Measurements from ENCODE around the gene HS6ST2.

HS6ST2 gene

DNA sequence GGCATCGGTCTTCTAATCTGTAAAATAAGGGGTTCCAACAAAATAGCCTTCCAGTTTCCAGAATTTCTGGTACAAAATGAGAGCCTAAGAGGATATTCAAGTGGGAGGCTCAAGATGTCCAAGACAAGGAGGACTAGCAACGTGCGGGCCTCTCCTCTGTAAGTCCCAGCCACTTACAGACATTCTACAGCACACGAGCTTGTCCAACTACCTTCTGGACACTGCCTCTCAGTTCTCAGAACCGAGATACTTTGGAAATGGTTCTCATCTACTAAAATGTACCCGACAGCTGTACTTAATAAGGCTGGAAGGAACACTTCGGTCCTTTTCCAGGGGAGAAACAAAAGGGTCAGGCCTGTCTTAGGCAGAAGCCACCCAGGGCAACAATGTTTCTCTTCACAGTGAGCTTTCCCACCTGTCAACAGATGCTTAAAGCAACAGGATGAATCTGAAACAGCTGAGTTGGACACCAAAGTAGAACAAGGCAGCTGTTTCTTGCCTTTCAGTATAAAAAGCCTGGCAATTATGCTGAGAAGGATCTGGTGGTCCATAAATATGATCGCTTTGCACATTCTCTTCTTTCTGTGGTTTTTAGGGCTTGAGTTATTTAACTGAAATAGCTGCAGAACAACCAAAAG, 127.0 kb downstream of the HS6ST2 start:
- Histone ChIP-seq H3K4me3 (ENCODE audit: low read length) (no peak overlapping the region), H3K4me1 (ENCODE audit: control insufficient read depth, insufficient read depth, low read length) (no peaks in the 10 kb centered on the region), H3K9ac (ENCODE audit: low read length) (no peak overlapping the region), H3K27me3 (ENCODE audit: control insufficient read depth, insufficient read depth, low read length) (no peaks in the 10 kb centered on the region), H3K36me3 (ENCODE audit: control insufficient read depth, insufficient read depth, low read length) (no peaks in the 10 kb centered on the region), H3K27ac (ENCODE audit: low read depth, low read length) (no peak overlapping the region)

GRCh38 chrX:132822634-132823012, 135.8 kb downstream of the HS6ST2 start:
- Histone ChIP-seq H3K4me1 (ENCODE audit: control insufficient read depth, insufficient read depth, low read length) (no peaks in the 10 kb centered on the region), H3K4me3 (ENCODE audit: low read length) (no peak overlapping the region), H3K27ac (ENCODE audit: low read depth, low read length) (no peak overlapping the region), H3K9ac (ENCODE audit: low read length) (no peak overlapping the region), H3K27me3 (ENCODE audit: control insufficient read depth, insufficient read depth, low read length) (no peaks in the 10 kb centered on the region), H3K36me3 (ENCODE audit: control insufficient read depth, insufficient read depth, low read length) (no peaks in the 10 kb centered on the region)

GRCh38 chrX:132821974-132822633, 136.3 kb downstream of the HS6ST2 start:
- no peak overlapping the region for H3K4me3 ChIP-seq (ENCODE audit: low read length)
- no peak overlapping the region for H3K9ac ChIP-seq (ENCODE audit: low read length)

GRCh38 chrX:132820675-132821074, 137.8 kb downstream of the HS6ST2 start:
- Histone ChIP-seq H3K9ac (ENCODE audit: low read length) (no peak overlapping the region), H3K27ac (ENCODE audit: low read depth, low read length) (no peak overlapping the region), H3K27me3 (ENCODE audit: control insufficient read depth, insufficient read depth, low read length) (no peaks in the 10 kb centered on the region), H3K4me1 (ENCODE audit: control insufficient read depth, insufficient read depth, low read length) (no peaks in the 10 kb centered on the region), H3K36me3 (ENCODE audit: control insufficient read depth, insufficient read depth, low read length) (no peaks in the 10 kb centered on the region), H3K4me3 (ENCODE audit: low read length) (no peak overlapping the region)

More at GRCh38 chrX:132821974-132822633, 136.3 kb downstream of the HS6ST2 start:
- Histone ChIP-seq H3K27me3 (ENCODE audit: control insufficient read depth, insufficient read depth, low read length) (no peaks in the 10 kb centered on the region), H3K4me1 (ENCODE audit: control insufficient read depth, insufficient read depth, low read length) (no peaks in the 10 kb centered on the region), H3K36me3 (ENCODE audit: control insufficient read depth, insufficient read depth, low read length) (no peaks in the 10 kb centered on the region), H3K27ac (ENCODE audit: low read depth, low read length) (no peak overlapping the region)

DNA sequence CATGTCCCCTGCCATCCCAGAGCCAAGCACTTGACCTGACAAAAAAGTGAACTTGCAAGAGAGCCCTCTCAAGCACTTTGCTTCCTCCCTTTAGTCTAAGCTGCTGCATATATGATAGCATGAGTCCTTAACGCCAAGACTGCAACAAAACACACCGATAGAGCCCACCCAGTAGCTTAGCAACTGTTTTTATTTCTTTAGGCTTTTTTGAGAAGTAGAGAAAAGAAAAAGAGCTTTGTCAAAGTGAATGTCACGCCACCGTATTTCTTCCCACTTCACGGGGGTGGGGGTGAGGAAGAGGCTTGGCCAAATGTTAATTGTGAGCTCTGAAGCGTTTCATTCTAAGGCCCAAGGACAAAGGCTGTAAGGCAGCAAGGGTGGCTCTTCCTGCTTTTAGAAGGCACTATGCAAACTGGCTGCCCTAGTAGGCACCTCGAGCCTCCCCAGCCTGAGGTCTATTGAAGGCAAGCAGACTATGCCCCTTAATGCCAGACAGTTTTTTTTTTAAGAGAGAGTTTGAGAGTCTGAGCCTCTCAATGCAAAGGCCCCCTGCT, 138.6 kb downstream of the HS6ST2 start:
- H3K9ac ChIP-seq (ENCODE audit: low read length) = no peak overlapping the region

GRCh38 chrX:132818638-132819037, 139.8 kb downstream of the HS6ST2 start:
- no peaks in the 10 kb centered on the region for H3K4me1 ChIP-seq (ENCODE audit: control insufficient read depth, insufficient read depth, low read length)
- H3K9ac ChIP-seq (ENCODE audit: low read length) = no peak overlapping the region
- H3K27ac ChIP-seq (ENCODE audit: low read depth, low read length) = no peak overlapping the region
- H3K27me3 ChIP-seq (ENCODE audit: control insufficient read depth, insufficient read depth, low read length) = no peaks in the 10 kb centered on the region
- no peak overlapping the region for H3K4me3 ChIP-seq (ENCODE audit: low read length)
- no peaks in the 10 kb centered on the region for H3K36me3 ChIP-seq (ENCODE audit: control insufficient read depth, insufficient read depth, low read length)

More for the DNA sequence above, 138.6 kb downstream of the HS6ST2 start:
- Histone ChIP-seq H3K4me1 (ENCODE audit: control insufficient read depth, insufficient read depth, low read length) (no peaks in the 10 kb centered on the region), H3K4me3 (ENCODE audit: low read length) (no peak overlapping the region), H3K27me3 (ENCODE audit: control insufficient read depth, insufficient read depth, low read length) (no peaks in the 10 kb centered on the region), H3K36me3 (ENCODE audit: control insufficient read depth, insufficient read depth, low read length) (no peaks in the 10 kb centered on the region), H3K27ac (ENCODE audit: low read depth, low read length) (no peak overlapping the region)

- Histone ChIP-seq H3K4me3 (ENCODE audit: low read length) (no peak overlapping the region), H3K27ac (ENCODE audit: low read depth, low read length) (no peak overlapping the region), H3K9ac (ENCODE audit: low read length) (no peak overlapping the region), H3K27me3 (ENCODE audit: control insufficient read depth, insufficient read depth, low read length) (no peaks in the 10 kb centered on the region), H3K36me3 (ENCODE audit: control insufficient read depth, insufficient read depth, low read length) (no peaks in the 10 kb centered on the region), H3K4me1 (ENCODE audit: control insufficient read depth, insufficient read depth, low read length) (no peaks in the 10 kb centered on the region)
Observed at GRCh38 chrX:132815643-132816042, 142.8 kb downstream of the HS6ST2 start.

DNA sequence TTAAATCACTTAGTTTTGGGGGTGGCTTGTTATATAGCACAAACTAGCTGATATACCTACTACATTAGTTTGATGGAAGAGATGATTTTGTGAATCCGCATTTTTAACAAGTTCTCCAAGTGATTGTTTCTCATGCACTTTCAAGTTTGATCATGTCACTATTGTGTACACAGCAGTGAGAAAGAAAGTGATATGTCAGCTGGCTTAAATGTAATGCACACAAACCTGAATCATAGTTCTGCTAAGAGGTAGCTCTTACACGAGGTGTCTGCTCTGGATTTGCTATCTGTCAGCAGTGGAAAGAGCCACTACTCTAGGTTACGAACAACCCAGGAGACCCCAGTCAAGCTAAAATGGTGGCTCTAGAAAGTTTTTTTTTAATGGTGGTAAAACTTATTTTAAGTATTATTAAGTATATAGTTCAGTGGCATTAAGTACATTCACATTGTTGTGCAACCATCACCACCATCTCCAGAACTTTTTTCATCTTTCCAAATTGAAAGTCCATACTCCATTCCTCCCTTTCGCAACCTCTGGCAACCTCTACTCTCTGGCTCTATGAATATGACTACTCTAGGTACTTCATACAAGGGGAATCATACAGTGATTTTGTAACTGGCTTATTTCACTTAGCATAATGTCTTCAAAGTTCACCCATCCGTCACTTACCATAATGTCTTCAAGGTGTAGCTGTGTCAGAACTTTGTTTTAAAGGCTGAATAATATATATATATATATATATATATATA, 147.3 kb downstream of the HS6ST2 start:
- no peak overlapping the region for H3K4me3 ChIP-seq (ENCODE audit: low read length)
- no peaks in the 10 kb centered on the region for H3K4me1 ChIP-seq (ENCODE audit: control insufficient read depth, insufficient read depth, low read length)
- H3K27ac ChIP-seq (ENCODE audit: low read depth, low read length) = no peak overlapping the region
- H3K9ac ChIP-seq (ENCODE audit: low read length) = no peak overlapping the region
- no peaks in the 10 kb centered on the region for H3K36me3 ChIP-seq (ENCODE audit: control insufficient read depth, insufficient read depth, low read length)
- H3K27me3 ChIP-seq (ENCODE audit: control insufficient read depth, insufficient read depth, low read length) = no peaks in the 10 kb centered on the region

DNA sequence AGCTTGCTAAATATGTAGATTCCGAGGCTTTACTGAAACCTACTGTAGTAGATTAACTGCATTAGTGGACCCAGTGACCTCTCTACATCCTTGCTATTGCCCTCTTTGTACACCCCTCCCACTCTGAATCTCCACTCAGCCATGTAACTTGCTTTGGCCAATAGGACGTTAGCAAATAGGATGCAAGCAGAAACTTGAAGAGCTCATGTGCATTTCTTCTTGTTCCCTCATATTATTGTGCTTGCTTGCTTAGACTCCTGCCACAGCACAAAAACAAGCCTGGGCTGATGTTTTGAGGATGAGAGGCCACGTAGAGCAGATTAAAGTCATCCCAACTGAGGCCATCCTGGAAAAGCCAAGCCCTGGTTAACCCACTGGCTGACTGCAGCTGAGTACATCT, 147.9 kb downstream of the HS6ST2 start:
- H3K27ac ChIP-seq (ENCODE audit: low read depth, low read length) = no peak overlapping the region
- H3K4me1 ChIP-seq (ENCODE audit: control insufficient read depth, insufficient read depth, low read length) = no peaks in the 10 kb centered on the region

GRCh38 chrX:132809581-132809980, 148.8 kb downstream of the HS6ST2 start:
- no peak overlapping the region for H3K9ac ChIP-seq (ENCODE audit: low read length)
- H3K4me3 ChIP-seq (ENCODE audit: low read length) = no peak overlapping the region
- H3K27me3 ChIP-seq (ENCODE audit: control insufficient read depth, insufficient read depth, low read length) = no peaks in the 10 kb centered on the region
- H3K27ac ChIP-seq (ENCODE audit: low read depth, low read length) = no peak overlapping the region
- H3K36me3 ChIP-seq (ENCODE audit: control insufficient read depth, insufficient read depth, low read length) = no peaks in the 10 kb centered on the region
- no peaks in the 10 kb centered on the region for H3K4me1 ChIP-seq (ENCODE audit: control insufficient read depth, insufficient read depth, low read length)

More for the DNA sequence above, 147.9 kb downstream of the HS6ST2 start:
- no peaks in the 10 kb centered on the region for H3K27me3 ChIP-seq (ENCODE audit: control insufficient read depth, insufficient read depth, low read length)
- H3K36me3 ChIP-seq (ENCODE audit: control insufficient read depth, insufficient read depth, low read length) = no peaks in the 10 kb centered on the region
- H3K9ac ChIP-seq (ENCODE audit: low read length) = no peak overlapping the region
- H3K4me3 ChIP-seq (ENCODE audit: low read length) = no peak overlapping the region

- Histone ChIP-seq H3K9ac (ENCODE audit: low read length) (no peak overlapping the region), H3K36me3 (ENCODE audit: control insufficient read depth, insufficient read depth, low read length) (no peaks in the 10 kb centered on the region), H3K4me3 (ENCODE audit: low read length) (no peak overlapping the region), H3K27me3 (ENCODE audit: control insufficient read depth, insufficient read depth, low read length) (no peaks in the 10 kb centered on the region), H3K27ac (ENCODE audit: low read depth, low read length) (no peak overlapping the region), H3K4me1 (ENCODE audit: control insufficient read depth, insufficient read depth, low read length) (no peaks in the 10 kb centered on the region)
Observed at GRCh38 chrX:132807411-132808030, 150.9 kb downstream of the HS6ST2 start.

DNA sequence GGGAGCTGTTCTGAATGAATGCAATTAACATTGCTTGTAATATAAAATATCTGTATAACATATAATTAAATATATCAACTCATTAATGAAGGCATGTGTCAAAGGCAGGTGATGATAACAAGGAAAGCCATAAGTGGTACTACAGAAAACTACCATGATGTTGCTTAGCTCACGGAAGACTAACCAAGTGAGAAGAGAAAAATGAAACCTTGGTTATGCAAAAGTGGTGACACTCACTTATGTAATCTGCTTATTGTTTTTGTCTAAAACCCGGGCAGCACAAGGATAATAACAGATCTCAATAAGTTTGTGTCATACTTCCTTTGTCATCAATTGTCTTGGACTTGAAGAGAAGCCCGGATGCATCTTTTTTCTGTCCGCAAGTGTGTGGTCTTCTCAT, 156.4 kb downstream of the HS6ST2 start:
- no peak overlapping the region for H3K4me3 ChIP-seq (ENCODE audit: low read length)
- no peak overlapping the region for H3K27ac ChIP-seq (ENCODE audit: low read depth, low read length)
- H3K9ac ChIP-seq (ENCODE audit: low read length) = no peak overlapping the region
- no peaks in the 10 kb centered on the region for H3K4me1 ChIP-seq (ENCODE audit: control insufficient read depth, insufficient read depth, low read length)
- peaks cover 3% of the 10 kb centered on the region for H3K27me3 ChIP-seq (ENCODE audit: control insufficient read depth, insufficient read depth, low read length)
- H3K36me3 ChIP-seq (ENCODE audit: control insufficient read depth, insufficient read depth, low read length) = no peaks in the 10 kb centered on the region

Measured in rectal smooth muscle tissue (tissue), 1 donor.